GM18858 (cell line): ENCODE results near the gene NHLH1.

ENCODE experiments used
- ATAC-seq: cut with Tn5 transposase; IDR thresholded peaks from one replicate; pipeline ENCODE4 v1.9.1; 2021; ENCODE audit not compliant: unreplicated experiment

NHLH1 gene

DNA sequence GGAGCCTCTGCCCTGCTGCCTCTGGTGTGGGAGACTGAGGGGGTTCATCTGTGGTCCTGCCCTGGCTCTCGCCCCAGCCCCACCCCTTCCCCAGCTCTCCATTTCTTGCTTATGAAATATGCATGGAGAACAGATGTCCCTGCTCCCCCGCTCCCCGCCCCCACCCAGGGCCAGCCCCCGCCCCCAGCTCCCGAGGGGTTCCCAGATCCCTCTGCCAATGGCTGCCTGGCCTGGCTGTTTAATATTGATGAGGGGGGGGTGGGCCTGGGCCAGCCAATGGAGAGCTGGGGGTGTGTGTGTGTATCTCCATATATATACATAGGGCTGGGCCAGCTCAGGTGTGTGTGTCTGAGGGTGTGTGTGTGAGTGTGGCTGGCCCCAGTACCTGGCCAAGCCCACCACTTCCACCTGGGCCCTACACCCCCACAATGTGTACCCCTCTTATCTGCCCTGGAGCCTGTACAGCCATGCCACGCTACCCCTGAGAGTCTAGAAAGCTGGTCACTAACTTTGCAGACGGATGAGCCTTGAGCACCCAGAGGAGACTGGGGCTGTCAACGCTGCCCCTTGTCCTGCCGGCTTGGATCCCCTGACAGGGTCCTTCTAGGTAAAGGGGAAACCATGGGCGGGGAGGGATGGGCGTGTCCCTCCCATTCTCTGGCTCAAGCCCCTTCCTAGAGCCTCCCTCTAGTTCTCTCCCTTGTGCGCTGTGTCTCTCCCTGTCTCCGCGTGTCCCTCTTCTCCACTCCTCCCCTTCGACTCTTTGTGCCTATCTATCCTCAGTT is at the start of gene NHLH1:
Gene NHLH1 (plus strand): TSS at position 341 of the 785 bp plus-strand sequence. CDS start 3,661 bp downstream, outside the sequence.
- no peak for ATAC-seq

DNA sequence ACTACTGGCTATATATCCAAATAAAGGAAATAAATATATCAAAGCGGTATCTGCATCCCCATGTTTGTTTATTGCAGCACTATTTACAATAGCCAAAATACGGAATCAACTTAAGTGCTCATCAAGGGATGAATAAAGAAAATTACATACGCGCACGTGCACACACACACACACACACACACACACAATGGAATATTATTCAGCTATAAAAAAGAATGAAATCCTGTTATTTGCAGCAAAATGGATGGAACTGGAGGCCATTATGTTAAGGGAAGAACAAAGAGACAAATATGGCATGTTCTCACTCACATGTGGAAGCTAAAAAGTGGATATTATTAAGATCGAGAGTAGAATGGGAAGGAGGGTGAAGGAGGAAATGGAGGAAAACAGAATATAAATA is 44.0 kb upstream of the NHLH1 start:
- ATAC-seq = no peak

DNA sequence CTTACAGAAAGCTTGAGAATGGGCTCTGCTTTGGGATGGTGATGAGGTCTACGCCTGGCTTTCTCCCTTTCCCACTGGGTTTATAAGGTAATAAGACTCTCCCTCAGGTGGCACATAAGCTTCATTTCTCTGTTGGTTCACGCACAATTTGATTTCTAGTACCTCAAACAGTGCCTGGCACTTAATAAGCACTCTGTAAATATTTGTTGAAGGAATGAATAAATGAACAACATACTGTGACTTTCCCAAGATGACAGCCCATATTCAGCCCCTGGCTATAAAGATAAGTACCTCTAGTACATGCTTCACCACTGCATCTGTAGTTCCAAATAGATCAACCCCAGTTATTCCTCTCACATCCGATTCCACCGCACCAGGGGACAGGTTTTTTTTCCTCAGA is 41.6 kb upstream of the NHLH1 start:
- no peak for ATAC-seq

DNA sequence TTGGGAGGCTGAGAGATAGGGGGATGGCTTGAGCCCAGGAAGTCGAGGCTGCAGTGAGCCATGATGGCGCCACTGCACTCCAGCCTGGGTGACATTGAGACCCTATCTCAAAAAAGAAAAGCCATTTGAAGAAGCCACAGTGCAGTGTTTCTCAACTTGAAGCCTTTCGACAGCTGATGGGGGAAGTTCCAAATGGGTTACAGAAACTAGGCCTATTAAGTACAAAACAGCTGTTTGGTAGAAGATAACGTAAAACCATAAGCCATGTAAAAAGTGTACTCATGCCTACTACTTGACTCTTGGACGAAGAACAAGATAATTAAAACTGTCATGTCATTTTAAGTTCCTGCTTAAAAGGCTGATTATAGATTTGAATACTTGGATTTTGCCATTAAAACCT is 40.5 kb upstream of the NHLH1 start:
- no peak for ATAC-seq

DNA sequence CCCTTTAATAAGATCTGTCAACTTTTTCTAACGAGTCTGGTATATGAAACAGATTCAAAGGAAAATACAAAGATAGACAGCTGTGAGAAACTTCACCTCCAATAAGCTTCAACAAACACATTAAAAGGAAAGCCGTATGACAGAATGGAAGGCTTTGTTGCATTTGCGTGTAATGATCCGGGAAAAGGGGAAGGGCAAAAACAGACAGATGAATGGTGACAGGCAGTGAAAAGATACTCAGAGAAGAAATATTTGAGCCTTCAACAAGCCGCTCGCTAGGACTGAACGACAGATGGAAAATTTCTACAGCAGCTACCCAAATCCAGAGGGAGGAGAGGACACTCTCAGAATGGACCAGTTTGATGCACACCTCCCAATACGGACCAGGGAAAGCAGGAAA is 38.7 kb upstream of the NHLH1 start:
- ATAC-seq = no peak

DNA sequence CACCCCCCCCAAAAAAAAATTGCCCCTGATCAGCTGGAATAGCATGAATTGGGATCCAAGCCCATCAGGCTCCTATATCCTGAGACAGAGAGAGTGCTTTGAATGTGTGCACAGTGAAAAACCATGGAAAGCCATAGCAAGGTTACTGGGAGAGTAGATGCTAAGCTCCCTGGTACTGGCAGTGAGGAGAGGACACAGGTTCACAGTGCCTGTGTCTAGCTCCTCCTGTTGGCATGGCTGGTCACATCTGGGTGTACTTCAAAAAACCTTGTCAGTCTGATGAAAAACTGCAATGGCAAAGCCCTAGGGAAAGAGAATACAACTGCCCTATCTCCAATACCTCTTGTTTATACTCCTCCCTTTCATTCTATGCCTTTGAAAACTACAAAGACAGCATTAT is 36.8 kb upstream of the NHLH1 start:
- no peak for ATAC-seq

DNA sequence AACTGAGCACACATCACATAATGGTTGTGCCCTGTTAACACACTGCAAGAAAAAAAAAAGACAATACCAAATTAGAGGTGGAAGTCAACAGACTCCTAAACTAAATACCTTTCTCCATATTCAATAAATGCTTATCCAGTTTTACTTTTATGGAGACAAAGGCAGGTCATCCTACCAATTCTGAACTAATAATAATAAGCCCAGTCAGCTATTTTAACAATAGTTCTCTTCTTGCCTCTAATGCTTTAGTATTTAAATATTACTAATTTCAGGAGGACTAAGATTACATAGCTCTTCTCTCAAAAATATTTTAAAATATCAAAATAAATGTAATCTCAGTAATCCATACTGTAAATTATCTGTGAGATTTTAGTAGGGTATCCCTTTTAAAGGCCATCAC is 34.4 kb upstream of the NHLH1 start:
- no peak for ATAC-seq

DNA sequence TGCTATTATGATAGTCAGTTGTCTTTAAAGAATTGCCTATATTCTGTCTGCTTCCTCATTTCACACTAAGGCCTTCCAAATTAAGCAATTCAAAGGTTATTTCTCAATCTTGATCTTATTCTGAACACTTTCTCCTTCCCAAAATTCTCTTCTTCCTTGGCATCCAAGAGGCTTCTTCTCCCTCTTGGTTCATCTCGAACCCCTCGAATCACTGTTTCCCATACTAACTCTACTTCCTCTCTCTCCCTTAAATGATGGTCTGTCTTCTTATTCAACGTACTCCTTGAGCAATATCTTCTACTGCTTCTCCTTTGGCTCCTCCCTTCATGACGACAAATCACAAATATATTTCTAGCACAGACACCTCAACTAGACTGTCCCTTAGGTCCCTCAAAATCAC is 28.3 kb upstream of the NHLH1 start:
- no peak for ATAC-seq

DNA sequence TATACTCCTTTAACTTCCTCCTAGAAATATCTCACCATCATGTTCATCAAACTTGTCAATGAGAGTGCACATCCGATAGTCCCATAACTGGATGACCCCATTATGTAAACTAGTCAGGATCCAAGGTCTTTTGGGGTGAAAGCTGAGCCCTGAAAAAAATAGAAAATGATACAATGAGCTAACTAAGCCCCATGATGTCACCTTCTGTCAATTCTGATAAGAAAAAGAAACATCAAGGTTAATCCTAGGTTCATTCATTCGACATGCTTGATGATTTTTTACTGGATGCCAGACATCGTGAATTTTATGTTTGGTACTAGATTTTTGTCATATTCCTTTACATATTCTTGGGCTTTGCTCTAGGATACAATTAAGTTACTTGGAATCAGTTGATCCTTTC is 26.7 kb upstream of the NHLH1 start:
- no peak for ATAC-seq

DNA sequence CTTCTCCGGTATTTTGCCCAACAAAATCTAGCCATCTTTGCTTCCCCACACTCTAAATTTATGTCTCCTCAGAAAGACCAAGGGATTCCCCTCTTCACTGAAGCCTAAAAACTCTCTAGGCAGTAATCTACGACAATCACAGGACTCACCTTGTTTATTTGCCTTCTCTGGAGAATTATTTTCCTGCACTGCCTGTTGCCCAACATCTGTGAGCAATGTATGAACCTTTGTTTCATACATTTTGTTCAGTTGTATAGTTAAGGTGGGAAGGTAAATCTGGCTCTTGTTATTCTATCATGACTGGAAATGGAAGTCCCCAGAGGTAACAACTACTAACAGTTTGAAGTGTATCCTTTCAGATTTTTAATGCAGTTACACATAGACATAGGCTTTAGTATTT is 26.0 kb upstream of the NHLH1 start:
- ATAC-seq = no peak

DNA sequence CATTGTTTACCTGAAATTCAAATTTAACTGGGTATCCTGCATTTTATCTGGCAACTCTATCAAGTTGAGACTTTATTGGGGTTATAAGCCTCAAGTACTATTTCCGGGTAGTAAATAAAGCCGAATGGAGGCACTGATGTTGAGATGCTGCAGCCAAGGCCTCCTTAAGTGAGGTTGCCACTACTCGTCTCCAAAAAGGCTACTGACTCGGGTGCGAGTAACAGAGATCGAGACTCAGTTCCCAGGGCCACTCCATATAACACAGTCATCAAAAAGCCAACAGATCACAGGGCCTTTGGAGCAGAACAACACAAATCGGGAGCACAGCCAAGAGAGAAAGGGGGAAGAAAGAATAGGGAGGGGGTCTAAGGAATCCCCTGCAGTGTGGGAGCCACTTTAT is 24.3 kb upstream of the NHLH1 start:
- ATAC-seq = no peak

DNA sequence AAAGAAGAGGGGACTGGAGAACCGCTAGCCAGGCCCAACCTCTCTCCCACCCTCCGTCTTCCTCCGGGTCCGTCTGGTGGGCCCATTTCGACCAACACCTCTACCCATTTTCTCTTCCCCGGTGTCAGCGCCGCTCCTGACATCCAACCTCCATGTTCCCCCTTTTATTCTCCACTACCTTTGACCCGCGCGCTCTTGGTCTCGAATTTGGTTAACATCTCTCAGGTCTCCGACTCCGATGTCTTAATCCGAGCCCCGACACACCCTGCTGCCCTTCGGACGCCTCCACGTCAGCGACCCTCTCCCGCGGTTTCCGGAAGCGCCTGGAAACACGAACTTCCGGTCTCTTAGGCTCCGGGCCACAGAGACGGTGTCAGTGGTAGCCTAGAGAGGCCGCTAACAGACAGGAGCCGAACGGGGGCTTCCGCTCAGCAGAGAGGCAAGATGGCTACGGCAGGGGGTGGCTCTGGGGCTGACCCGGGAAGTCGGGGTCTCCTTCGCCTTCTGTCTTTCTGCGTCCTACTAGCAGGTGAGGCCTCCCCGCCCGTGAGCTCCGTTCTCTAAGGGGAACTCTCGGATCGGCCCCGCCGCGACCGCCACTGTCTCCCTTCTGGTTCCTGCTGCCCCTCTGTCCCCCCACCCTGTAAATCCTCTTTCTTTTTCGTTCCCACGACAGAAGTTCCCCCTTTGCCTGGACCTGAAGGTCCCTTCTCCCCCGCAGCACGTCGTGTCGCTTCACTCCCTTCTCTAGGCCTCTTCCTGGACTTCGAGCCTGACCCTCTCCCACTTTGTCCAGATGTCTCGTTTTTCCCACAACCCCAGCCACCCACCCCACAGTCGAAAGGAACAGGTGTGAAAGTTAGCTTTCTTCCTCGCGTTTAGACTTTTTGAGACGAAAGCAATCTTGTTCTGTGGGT is 23.7 kb upstream of the NHLH1 start, which contains the start of the genes COPA and NCSTN:
Gene COPA (minus strand): TSS at position 298 of the 917 bp plus-strand sequence. CDS start 80 bp downstream, at position 218.
Gene NCSTN (plus strand): TSS at position 431 of the 917 bp plus-strand sequence. CDS start 14 bp downstream, at position 445.
- peak; percentile 92 for ATAC-seq

DNA sequence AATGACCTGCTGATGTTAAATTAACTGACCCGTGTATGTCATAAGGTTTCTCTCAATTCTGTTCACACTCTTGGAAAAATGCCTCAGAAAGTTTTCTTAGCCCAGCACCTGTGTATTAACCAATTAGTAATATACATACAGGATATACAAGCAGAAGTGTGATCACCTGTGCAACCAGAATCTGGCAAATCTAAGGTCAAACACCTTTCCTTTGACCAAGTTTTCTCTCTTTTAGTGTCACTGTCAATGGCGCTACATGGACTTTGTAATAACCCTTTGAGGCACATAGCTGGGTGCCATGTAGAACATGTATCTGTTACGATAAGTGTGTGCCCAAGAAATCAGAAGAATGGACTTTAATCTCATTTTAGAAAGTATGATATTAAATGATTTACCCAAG is 22.6 kb upstream of the NHLH1 start:
- ATAC-seq = no peak

DNA sequence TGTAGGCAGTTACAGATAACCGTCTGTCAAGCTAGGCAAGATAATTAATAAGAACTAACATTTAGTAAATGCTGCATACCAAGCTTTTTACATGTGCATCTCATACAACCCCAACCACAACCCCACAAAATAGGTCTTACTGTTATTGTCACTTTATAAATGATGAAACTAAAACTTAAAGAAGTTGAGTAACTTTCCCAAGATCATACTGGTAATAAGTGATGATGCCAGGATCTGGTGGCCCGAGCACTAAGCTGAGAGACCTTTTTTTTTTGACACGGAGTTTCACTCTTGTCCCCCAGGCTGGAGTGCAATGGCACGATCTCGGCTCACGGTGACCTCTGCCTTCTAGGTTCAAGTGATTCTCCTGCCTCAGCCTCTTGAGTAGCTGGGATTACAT is 21.9 kb upstream of the NHLH1 start:
- no peak for ATAC-seq

DNA sequence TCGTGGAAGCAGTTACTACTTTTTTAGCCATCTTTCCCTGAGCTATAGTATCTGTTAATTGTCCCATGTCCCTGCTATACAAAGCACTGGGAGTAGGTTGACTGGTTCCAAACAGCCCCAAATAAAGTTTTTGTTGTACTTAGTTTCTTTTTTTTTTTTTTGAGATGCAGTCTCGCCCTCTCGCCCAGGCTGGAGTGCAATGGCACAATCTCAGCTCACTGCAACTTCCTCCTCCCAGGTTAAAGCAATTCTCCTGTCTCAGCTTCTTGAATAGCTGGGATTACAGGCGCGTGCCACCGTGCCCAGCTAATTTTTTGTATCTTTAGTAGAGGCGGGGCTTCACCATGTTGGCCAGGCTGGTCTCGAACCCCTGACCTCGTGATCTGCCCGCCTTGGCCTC is 20.4 kb upstream of the NHLH1 start:
- no peak for ATAC-seq

DNA sequence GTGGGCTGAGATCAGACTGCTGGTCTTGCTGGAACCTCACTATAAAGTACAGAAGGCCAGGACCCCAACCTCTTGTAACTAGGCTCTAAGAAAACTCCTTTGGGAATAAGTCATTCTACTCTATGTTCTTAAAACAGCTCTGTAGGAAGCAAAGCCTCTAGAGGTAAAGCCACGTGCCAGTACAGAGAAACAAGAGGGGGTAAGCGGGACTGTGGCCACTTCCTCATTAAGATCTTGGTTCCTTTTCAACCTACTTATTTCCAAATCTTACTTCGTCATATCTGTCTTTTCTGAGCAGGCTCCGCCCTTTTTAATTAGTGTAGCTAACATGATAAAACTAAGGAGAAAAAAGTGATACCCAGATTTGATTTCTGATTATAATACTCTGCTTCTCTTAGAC is 19.9 kb upstream of the NHLH1 start:
- ATAC-seq = no peak

DNA sequence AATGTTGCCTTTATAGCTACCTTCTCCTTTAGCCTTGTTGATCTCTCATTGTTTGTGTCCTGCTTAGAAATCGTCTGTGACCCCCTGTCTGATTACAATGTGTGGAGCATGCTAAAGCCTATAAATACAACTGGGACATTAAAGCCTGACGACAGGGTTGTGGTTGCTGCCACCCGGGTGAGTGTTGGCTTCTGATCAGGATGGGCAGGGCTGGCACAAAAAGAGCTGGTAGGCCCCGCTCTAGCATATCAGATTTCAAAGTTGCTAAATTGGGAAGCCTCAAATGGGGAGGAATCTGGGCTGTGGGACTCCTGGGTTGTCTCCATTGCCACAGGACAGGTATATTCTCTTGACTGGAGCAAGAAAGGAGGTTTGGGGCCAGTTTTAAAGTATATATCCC is 15.2 kb upstream of the NHLH1 start:
- ATAC-seq = no peak

DNA sequence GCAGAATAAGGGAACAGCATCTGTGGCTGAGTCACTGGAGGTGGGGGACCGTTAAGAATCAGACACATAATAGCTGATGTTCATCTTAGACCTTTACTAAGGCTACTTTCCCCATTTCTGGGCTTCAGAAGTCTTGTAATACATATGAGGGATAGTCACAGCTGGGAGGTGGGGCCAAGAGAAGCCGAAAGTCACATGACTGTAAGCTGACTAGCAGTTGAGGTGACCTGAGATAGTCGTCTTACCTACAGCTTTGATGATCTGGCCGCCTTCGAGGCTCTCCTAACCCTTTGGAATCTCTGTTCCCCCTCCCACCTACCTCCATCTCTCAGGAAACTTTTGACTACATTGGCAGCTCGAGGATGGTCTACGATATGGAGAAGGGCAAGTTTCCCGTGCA is 14.3 kb upstream of the NHLH1 start:
- ATAC-seq = no peak

DNA sequence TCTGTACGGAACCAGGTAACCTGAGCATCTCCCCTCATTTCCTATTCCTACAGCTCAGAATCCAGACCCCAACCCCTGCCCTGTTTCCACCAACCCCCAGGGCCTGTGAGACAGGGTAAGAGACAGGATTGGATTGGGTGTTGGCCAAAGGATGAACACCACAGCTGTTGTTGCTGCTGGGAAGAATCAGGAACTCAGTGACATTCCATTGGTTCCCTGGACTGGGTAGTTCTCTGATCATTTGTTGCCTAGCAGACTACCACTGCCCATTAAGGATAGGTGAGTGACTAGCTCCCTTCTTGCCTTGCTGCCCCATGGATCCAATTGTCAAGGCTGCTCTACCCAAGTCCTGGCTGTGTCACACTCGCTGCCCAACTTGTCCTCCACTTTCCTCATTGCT is 13.6 kb upstream of the NHLH1 start:
- ATAC-seq = no peak

DNA sequence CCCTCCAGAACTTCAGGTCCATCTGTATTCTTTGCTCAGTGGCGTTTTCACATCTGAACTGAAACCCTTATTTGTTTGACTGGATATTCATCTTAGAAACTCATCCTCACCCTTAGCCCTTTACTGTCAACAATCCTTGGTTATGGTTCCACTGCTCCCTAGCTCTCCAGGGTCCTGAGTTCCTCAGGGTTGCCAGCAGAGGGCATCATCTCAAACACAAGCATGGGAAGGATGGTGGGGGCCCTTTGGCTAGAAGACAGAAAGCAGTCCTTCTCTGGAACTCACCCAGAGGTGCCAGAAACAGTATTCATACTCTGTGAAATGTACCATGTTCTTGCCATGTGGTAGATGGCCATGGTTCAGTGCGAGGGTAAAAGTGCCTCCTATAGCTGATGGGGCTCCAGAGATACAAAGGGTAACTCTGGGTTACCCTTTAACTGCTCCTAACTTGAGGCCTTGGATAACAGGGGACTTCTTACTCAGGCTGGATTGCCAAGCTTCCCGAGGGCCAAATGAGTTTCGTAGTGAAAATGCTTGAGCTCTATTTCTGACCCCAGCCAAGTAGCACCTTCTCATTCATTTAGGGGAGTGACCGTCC is 12.4 kb upstream of the NHLH1 start:
- no peak for ATAC-seq

DNA sequence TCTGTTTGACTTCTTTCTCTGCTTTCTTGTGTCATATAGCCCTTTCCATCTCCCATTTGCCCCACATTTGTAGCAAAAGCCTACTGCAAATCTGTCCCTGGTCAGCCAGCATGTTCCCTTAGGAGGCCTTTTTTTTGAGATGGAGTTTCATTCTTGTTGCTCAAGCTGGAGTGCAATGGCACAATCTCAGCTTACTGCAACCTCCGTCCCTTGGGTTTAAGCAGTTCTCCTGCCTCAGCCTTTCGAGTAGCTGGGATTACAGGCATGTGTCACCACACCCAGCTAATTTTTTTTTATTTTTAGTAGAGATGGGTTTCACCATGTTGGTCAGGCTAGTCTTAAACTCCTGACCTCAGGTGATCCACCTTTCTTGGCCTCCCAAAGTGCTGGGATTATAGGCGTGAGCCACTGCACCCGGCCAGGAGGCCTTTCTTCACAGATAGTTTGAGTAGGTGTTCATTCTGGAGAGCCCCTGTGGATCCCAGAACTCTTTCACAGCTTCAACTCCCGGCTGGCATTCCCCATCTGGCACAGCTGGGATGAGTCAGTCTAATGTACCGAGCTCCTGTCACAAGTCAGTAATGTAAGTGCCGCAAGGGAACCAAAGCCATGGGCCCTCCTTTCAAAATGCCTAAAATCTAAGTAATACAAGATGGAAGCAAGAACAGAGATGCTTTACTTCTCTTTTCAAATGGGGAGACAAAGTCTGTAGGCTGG is 9.4 kb upstream of the NHLH1 start:
- no peak for ATAC-seq
